HL-60 (cell line): ENCODE measurements around the gene IRS1.
"Not testable (repeated sequence)": the region's sequence is repeated elsewhere in the genome, so short reads cannot be mapped to it uniquely, and the experiment has no call there.

ENCODE experiments used
- CTCF ChIP-seq: IDR thresholded peaks from one replicate; pipeline ENCODE4 v1.5.1; 2011; ENCODE audit warnings: low read length, control low read depth, inconsistent platforms; ENCODE audit not compliant: insufficient read depth
- GABPA ChIP-seq: IDR thresholded peaks from 2 replicates; pipeline ENCODE4 v1.6.1; 2012; ENCODE audit warnings: low read depth
- POLR2AphosphoS5 ChIP-seq: IDR thresholded peaks from 2 replicates; pipeline ENCODE4 v1.6.1; 2012; ENCODE audit warnings: low read depth
- REST ChIP-seq: IDR thresholded peaks from 2 replicates; pipeline ENCODE4 v1.6.1; 2012; ENCODE audit warnings: low read depth; ENCODE audit not compliant: insufficient replicate concordance

GRCh38 chr2:226843001-226843400 is 43.4 kb upstream of the IRS1 start:
- TF ChIP-seq CTCF, REST, GABPA, POLR2AphosphoS5: not testable (repeated sequence)
